Chondrocyte (in vitro differentiated cells): ENCODE results near the gene GGT5. TPM values are rescaled to one million over a fixed set of nuclear protein-coding genes. Genes with fewer than 3 reads are reported as not detected.
A peak's percentile ranks its signal among the peaks of the same experiment; 100 is the strongest.

Experiments
- DNase-seq: peaks from one replicate; pipeline ENCODE4 v3.0.0; 2021; ENCODE audit warnings: mixed read lengths, low spot score
- H3K27ac Mint-ChIP-seq: one replicate; pipeline ENCODE4 v1.8.0; 2021; ENCODE audit warnings: mild to moderate bottlenecking, moderate library complexity, mixed read lengths; ENCODE audit not compliant: unreplicated experiment
- H3K27me3 Mint-ChIP-seq: 2 replicates; pipeline ENCODE4 v1.8.0; 2021; ENCODE audit warnings: low read depth, mixed read lengths
- H3K36me3 Mint-ChIP-seq: 2 replicates; pipeline ENCODE4 v1.8.0; 2021; ENCODE audit warnings: low read depth, mixed read lengths
- H3K4me1 Mint-ChIP-seq: 2 replicates; pipeline ENCODE4 v1.8.0; 2021; ENCODE audit warnings: low read depth, mild to moderate bottlenecking, mixed read lengths
- H3K4me3 Mint-ChIP-seq: one replicate; pipeline ENCODE4 v1.8.0; 2021; ENCODE audit warnings: mild to moderate bottlenecking, moderate library complexity, mixed read lengths; ENCODE audit not compliant: unreplicated experiment
- H3K9me3 Mint-ChIP-seq: 2 replicates; pipeline ENCODE4 v1.8.0; 2021; ENCODE audit warnings: low read depth, mixed read lengths
- CTCF ChIP-seq: fragments of 200-600 bp; sonication (generic); IDR thresholded peaks from 2 replicates; pipeline ENCODE4 v1.5.0; 2021; ENCODE audit warnings: antibody characterized with exemption, mild to moderate bottlenecking, moderate library complexity
- total RNA-seq: library from RNA; stranded (reverse); gene quantifications from 3 replicates; pipeline ENCODE4 v1.2.1, GENCODE V29; 2021

Gene GGT5
- total RNA-seq, 1 donor from 2014 or later: 37.5 TPM

- H3K27me3 Mint-ChIP-seq: no peaks in the 10 kb centered on the region
- peaks cover 19% of the 10 kb centered on the region for H3K4me1 Mint-ChIP-seq
- H3K4me3 Mint-ChIP-seq: no peak overlapping the region
- TF ChIP-seq CTCF: no peak
- H3K36me3 Mint-ChIP-seq: peaks cover 3% of the 10 kb centered on the region
- H3K9me3 Mint-ChIP-seq: no peaks in the 10 kb centered on the region
- DNase-seq: no peak
- H3K27ac Mint-ChIP-seq: no peak overlapping the region
These were observed 68.8 kb downstream of the GGT5 start for GRCh38 chr22:24176040-24176439.

- DNase-seq: no peak
- Mint-ChIP-seq H3K4me1 (peaks cover 19% of the 10 kb centered on the region), H3K27ac (no peak overlapping the region), H3K4me3 (no peak overlapping the region), H3K27me3 (no peaks in the 10 kb centered on the region), H3K36me3 (peaks cover 3% of the 10 kb centered on the region), H3K9me3 (no peaks in the 10 kb centered on the region)
- TF ChIP-seq CTCF: peak; percentile 94
These were observed 69.6 kb downstream of the GGT5 start for GRCh38 chr22:24175160-24175808.

GRCh38 chr22:24171822-24172221 lies 73.1 kb downstream of the GGT5 start:
- no peak for TF ChIP-seq CTCF
- Mint-ChIP-seq H3K27me3 (no peaks in the 10 kb centered on the region), H3K4me1 (peaks cover 10% of the 10 kb centered on the region), H3K27ac (no peak overlapping the region), H3K9me3 (no peaks in the 10 kb centered on the region), H3K36me3 (peaks cover 11% of the 10 kb centered on the region), H3K4me3 (no peak overlapping the region)
- DNase-seq: no peak

GRCh38 chr22:24170632-24171031 lies 74.2 kb downstream of the GGT5 start:
- no peak for TF ChIP-seq CTCF
- H3K36me3 Mint-ChIP-seq: peaks cover 13% of the 10 kb centered on the region
- H3K4me1 Mint-ChIP-seq: peaks cover 7% of the 10 kb centered on the region
- no peaks in the 10 kb centered on the region for H3K9me3 Mint-ChIP-seq
- H3K27ac Mint-ChIP-seq: no peak overlapping the region
- no peak overlapping the region for H3K4me3 Mint-ChIP-seq
- DNase-seq: no peak
- H3K27me3 Mint-ChIP-seq: no peaks in the 10 kb centered on the region

GRCh38 chr22:24170188-24170587 lies 74.7 kb downstream of the GGT5 start:
- H3K4me1 Mint-ChIP-seq: peaks cover 5% of the 10 kb centered on the region
- DNase-seq: no peak
- H3K27me3 Mint-ChIP-seq: no peaks in the 10 kb centered on the region
- no peak overlapping the region for H3K27ac Mint-ChIP-seq
- peaks cover 13% of the 10 kb centered on the region for H3K36me3 Mint-ChIP-seq
- no peak overlapping the region for H3K4me3 Mint-ChIP-seq
- TF ChIP-seq CTCF: no peak
- no peaks in the 10 kb centered on the region for H3K9me3 Mint-ChIP-seq

Other genes starting within 250 kb of the GGT5 start
- gene GSTT4, start 239.6 kb downstream of the GGT5 start, total RNA-seq: not detected in 3 replicates
- gene CABIN1, start 233.8 kb downstream of the GGT5 start, total RNA-seq: 38.5 to 43.7 TPM (median 43.0 TPM) in 3 replicates
- 0.34 to 1.00 TPM (median 0.65 TPM) in 3 replicates for gene SUSD2, start 63.6 kb downstream of the GGT5 start, total RNA-seq
- 78.7 to 92.6 TPM (median 91.3 TPM) in 3 replicates for gene SPECC1L, start 25.7 kb upstream of the GGT5 start, total RNA-seq
- 2.3 to 3.6 TPM (median 2.4 TPM) in 3 replicates for gene ADORA2A, start 182.5 kb upstream of the GGT5 start, total RNA-seq